T-helper 1 cell treated with Interleukin-12 subunit alpha and Interleukin-12 subunit beta and Interleukin-4 antibody, amounts not matched to agents 30 μg/mL and 1 μg/mL, for 36 hours (primary cell): ENCODE measurements around the gene SLIT3.
"Not testable (repeated sequence)": the region's sequence is repeated elsewhere in the genome, so short reads cannot be mapped to it uniquely, and the experiment has no call there.

ENCODE experiments used
- H3K27ac Mint-ChIP-seq: one replicate; pipeline ENCODE4 v1.8.0; 2021; ENCODE audit warnings: mild to moderate bottlenecking, mixed read lengths
- H3K27me3 Mint-ChIP-seq: one replicate; pipeline ENCODE4 v1.8.0; 2021; ENCODE audit warnings: low read depth, mixed read lengths
- H3K36me3 Mint-ChIP-seq: one replicate; pipeline ENCODE4 v1.8.0; 2021; ENCODE audit warnings: low read depth, mixed read lengths
- H3K4me1 Mint-ChIP-seq: one replicate; pipeline ENCODE4 v1.8.0; 2021; ENCODE audit warnings: low read depth, mixed read lengths
- H3K4me3 Mint-ChIP-seq: one replicate; pipeline ENCODE4 v1.8.0; 2021; ENCODE audit warnings: mild to moderate bottlenecking, moderate library complexity, mixed read lengths
- H3K9me3 Mint-ChIP-seq: one replicate; pipeline ENCODE4 v1.8.0; 2021; ENCODE audit warnings: mixed read lengths

The SLIT3 gene

DNA sequence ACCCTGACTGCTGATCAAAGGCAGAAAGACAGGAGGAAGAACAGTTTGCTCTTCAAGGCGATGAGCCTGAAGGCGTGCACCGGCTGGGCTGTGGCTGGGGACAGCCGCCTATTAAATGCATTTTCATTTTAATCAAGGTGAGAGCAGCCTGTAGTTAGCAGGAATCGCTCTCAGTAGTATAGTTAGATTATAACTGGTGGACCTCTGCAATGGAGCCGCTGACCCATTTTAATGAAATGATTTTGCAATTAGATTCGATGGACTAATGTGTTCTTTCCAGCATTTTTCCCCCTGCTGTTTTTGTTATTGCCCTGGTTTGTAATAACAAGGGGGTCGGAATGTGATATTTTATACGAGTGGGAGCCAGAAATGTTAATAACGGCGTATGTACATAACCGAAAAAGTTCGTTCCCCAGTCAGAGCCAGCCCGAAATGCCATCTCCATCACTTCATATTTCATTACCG lies 535.8 kb downstream of the SLIT3 start:
- Mint-ChIP-seq H3K27me3 (no peaks in the 10 kb centered on the region), H3K4me1 (no peaks in the 10 kb centered on the region), H3K4me3 (no peak overlapping the region), H3K9me3 (no peaks in the 10 kb centered on the region), H3K36me3 (no peaks in the 10 kb centered on the region), H3K27ac (no peak overlapping the region)

DNA sequence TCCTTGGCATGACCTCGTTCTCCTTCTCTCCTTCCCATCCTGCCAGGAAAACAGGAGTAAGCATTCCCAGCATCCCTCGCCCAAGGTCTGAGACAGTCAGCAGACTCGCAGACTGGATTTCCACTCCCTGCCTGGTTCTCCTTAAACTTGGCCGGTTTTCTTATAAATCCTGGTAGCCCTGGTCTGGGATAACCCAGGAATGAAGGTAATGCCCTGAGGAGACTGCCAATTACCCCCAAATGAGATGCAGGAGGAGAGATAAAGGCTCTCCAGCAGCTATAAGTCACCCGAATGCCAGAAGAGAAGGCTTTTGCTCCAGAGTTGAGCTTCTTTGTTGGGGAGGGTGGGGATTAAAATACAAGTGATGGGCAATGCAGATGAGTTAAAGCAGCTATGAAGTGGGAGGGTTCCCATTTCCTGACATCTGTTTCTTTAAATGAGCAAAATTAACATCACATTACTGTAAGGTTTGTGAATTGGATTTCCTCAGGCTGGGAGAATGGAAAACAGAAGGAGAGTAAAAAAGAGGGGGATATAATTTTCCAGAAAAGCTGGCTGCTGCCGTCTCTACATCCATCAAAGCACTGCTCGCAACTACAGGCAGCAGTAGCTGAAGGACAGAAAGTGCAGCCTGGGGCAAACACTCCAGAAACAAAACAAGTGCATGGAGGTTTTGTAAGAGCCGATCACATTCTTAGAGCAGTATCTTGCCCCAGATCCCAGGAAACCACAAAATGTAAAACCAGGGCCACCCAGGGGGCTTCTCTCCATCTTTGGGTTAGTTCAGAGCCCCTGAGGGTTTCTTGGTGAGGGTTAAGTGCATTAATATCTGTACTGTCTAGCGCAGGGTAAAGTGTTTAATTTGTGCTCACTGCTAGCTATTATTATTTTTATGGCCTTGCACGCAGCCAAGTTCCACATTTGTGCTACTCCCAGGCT lies 544.2 kb downstream of the SLIT3 start:
- Mint-ChIP-seq H3K4me3 (no peak overlapping the region), H3K9me3 (no peaks in the 10 kb centered on the region)

GRCh38 chr5:168755548-168756093 lies 545.3 kb downstream of the SLIT3 start:
- Mint-ChIP-seq H3K36me3 (no peaks in the 10 kb centered on the region), H3K9me3 (no peaks in the 10 kb centered on the region), H3K4me3 (no peak overlapping the region), H3K27ac (no peak overlapping the region), H3K4me1 (no peaks in the 10 kb centered on the region), H3K27me3 (no peaks in the 10 kb centered on the region)

More for the DNA sequence above, 544.2 kb downstream of the SLIT3 start:
- no peaks in the 10 kb centered on the region for H3K27me3 Mint-ChIP-seq
- no peaks in the 10 kb centered on the region for H3K36me3 Mint-ChIP-seq
- no peak overlapping the region for H3K27ac Mint-ChIP-seq
- H3K4me1 Mint-ChIP-seq: no peaks in the 10 kb centered on the region

DNA sequence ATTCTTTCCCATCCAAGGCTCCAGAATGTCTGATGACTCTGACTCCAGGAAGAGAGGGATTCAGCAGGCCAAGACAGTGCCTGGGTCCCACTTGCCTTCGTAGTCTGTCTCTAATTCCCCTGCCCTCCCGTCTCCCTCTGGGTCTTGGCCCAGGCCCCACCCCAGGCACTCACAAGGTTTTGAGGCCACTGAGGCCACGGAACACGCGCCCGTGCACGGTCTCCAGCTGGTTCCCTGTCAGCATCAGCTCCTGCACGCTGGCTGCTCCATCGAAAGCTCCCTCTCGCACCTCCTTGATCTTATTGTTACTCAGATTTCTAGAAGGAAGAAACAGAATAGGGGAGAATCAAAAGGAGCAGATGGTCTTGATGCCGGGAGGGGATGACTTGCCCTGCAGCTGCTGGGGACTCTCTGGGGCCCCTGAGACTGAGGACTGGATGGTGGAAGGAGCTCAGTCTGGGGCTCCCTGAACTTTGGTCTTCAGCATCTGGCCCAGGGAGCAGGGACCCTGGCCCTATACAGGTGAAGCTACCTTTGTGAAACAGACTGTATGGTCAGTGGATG lies 547.2 kb downstream of the SLIT3 start:
- H3K27ac Mint-ChIP-seq: no peak overlapping the region
- H3K36me3 Mint-ChIP-seq: no peaks in the 10 kb centered on the region
- no peaks in the 10 kb centered on the region for H3K27me3 Mint-ChIP-seq

DNA sequence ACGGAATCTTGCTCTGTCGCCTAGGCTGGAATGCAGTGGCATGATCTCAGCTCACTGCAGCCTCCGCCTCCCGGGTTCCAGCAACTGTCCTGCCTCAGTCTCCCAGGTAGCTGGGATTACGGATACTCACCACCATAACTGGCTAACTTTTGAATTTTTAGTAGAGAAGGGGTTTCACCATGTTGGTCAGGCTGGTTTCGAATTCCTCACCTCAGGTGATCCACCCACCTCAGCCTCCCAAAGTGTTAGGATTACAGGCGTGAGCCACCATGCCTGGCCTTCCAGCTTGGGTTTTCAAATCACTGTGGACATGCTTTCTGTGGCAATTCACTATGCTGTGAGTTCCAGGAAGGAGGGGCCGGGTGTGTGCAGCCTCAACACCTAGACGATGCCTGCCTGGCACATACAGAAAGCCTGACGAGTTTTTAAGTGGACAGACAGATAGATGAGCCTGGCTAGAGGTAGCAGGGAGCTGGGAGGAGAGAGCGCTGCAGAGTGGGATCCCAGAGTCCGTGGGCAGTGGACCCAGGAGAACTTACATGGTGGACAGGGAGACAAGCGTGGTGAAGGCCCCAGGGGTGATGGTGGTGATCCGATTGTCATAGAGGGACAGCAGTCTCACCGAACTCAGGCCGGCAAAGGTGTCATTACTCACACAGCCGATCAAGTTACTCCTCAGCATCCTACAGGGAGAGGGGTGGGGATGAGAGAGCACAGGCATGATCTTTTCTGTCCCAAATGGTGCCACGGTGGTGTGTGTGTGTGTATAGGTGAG lies 548.3 kb downstream of the SLIT3 start:
- Mint-ChIP-seq H3K36me3 (no peaks in the 10 kb centered on the region), H3K27me3 (no peaks in the 10 kb centered on the region), H3K27ac (no peak overlapping the region), H3K4me3 (no peak overlapping the region), H3K9me3 (no peaks in the 10 kb centered on the region), H3K4me1 (peaks cover 2% of the 10 kb centered on the region)

More for the DNA sequence above, 547.2 kb downstream of the SLIT3 start:
- no peaks in the 10 kb centered on the region for H3K4me1 Mint-ChIP-seq
- no peaks in the 10 kb centered on the region for H3K9me3 Mint-ChIP-seq
- H3K4me3 Mint-ChIP-seq: no peak overlapping the region

- H3K4me1 Mint-ChIP-seq: peaks cover 4% of the 10 kb centered on the region
- no peak overlapping the region for H3K27ac Mint-ChIP-seq
- no peaks in the 10 kb centered on the region for H3K27me3 Mint-ChIP-seq
- H3K9me3 Mint-ChIP-seq: peaks cover 3% of the 10 kb centered on the region
- no peak overlapping the region for H3K4me3 Mint-ChIP-seq
- no peaks in the 10 kb centered on the region for H3K36me3 Mint-ChIP-seq
Measured at GRCh38 chr5:168752012-168752411, 548.9 kb downstream of the SLIT3 start.

DNA sequence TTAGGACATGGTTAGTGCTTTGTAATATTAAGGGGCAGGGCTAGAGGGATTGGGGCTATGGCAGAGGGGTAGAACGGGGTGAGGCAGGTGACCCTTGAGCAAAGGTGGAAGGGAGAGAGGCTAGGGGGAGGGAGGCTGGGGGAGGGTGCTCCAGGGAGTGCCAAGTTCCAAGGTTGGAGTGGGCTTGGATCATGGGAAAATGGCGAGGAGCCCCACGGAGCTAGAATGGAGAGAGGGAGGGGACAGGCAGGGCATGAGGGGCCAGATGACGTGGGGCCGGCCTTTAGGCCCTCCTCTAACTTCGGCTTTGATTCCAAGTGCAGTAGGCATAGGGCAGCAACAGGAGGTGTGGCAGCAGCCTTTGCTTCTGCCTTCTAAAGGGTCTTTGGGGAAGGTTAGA lies 550.0 kb downstream of the SLIT3 start:
- Mint-ChIP-seq H3K4me3 (no peak overlapping the region), H3K9me3 (peaks cover 7% of the 10 kb centered on the region), H3K27me3 (no peaks in the 10 kb centered on the region), H3K4me1 (peaks cover 5% of the 10 kb centered on the region), H3K27ac (no peak overlapping the region), H3K36me3 (no peaks in the 10 kb centered on the region)

- no peaks in the 10 kb centered on the region for H3K27me3 Mint-ChIP-seq
- H3K9me3 Mint-ChIP-seq: peaks cover 15% of the 10 kb centered on the region
- no peak overlapping the region for H3K27ac Mint-ChIP-seq
- H3K36me3 Mint-ChIP-seq: no peaks in the 10 kb centered on the region
- H3K4me3 Mint-ChIP-seq: no peak overlapping the region
- peaks cover 6% of the 10 kb centered on the region for H3K4me1 Mint-ChIP-seq
Measured at GRCh38 chr5:168749391-168750100, 551.4 kb downstream of the SLIT3 start.

DNA sequence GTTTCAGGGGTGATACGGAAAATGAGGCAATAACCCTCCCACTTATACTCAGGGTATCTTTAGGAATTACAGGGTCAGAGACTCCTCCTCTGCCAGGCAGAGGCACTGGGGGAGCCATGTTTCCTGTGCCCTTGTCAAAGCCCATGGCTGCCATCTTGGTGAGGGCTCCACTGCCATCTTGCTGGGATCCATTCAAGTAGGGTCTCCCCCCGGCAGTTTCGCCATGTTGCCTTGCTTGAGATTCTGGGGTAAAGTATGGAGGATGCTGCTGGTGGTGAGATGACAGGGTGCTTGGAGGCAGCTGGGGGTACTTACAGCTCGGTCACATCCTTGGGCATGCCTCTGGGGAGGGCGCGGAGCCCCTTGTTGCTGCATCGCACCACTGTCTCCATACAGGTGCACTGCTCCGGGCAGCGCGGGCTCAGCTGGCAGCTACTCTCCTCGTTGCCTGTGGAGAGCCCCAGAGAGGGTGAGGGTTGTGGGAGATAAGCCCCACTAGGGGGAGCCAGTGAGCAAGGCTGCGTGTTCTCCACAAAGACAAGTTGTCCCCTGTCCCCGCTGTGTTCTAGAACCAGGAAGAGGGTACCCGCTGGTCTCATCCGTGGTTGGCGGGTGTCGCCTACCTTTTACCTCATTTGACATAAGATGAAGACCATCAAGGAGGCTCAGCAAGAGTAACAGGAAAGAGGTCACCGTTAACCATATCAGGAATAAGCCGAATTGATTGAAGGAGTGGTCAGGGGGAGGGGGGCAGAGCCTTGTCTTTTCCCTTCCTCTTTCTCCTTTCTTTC lies 552.8 kb downstream of the SLIT3 start:
- Mint-ChIP-seq H3K27ac (no peak overlapping the region), H3K9me3 (peaks cover 15% of the 10 kb centered on the region), H3K36me3 (no peaks in the 10 kb centered on the region), H3K4me3 (no peak overlapping the region), H3K27me3 (no peaks in the 10 kb centered on the region), H3K4me1 (peaks cover 6% of the 10 kb centered on the region)

DNA sequence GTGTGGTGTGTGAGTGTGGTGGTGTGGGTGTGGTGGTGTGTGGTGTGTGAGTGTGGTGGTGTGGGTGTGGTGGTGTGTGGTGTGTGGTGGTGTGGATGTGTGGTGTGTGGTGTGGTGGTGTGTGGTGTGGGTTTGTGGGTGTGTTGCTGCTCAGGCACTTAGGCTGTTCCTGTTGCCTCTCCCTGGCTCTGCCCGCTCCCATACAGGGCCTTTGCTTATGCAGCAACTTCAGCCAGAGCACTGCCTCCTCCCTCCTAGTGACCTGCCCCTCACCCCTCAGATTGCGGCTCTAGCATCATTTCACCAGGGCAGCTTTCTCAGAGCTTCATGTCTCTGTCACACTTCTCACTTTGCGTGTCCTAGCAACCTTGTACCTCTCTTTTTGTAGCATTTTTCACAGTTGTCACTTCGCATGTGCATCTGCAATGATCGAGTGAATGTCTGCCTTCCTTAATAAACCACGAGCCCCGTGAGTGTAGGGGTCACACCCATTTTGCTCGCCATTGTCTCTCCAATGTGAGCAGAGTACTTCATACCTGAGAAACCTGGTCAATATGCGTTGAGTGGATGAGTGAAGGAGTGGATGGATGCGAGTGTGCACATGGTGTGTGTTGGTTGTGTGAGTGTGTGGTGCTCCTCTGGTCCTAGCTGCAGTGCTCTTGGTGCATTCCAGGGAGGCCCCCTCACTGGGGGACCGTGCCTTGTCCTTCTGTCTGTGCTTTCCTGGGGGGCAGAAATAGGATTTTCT lies 553.9 kb downstream of the SLIT3 start:
- peak overlapping the region; percentile 13 for H3K27ac Mint-ChIP-seq
- H3K36me3 Mint-ChIP-seq: no peaks in the 10 kb centered on the region
- H3K4me3 Mint-ChIP-seq: no peak overlapping the region
- no peaks in the 10 kb centered on the region for H3K27me3 Mint-ChIP-seq
- H3K4me1 Mint-ChIP-seq: peaks cover 6% of the 10 kb centered on the region
- H3K9me3 Mint-ChIP-seq: peaks cover 15% of the 10 kb centered on the region

GRCh38 chr5:168746126-168746892 lies 554.6 kb downstream of the SLIT3 start:
- not testable (repeated sequence) for H3K27me3 Mint-ChIP-seq, H3K4me3 Mint-ChIP-seq, H3K36me3 Mint-ChIP-seq, H3K4me1 Mint-ChIP-seq
- Mint-ChIP-seq H3K27ac (peak overlapping the region; percentile 36), H3K9me3 (peaks cover 15% of the 10 kb centered on the region)

- H3K9me3 Mint-ChIP-seq: peaks cover 15% of the 10 kb centered on the region
- no peak overlapping the region for H3K27ac Mint-ChIP-seq
- no peaks in the 10 kb centered on the region for H3K27me3 Mint-ChIP-seq
- H3K4me1 Mint-ChIP-seq: peaks cover 6% of the 10 kb centered on the region
- no peak overlapping the region for H3K4me3 Mint-ChIP-seq
- no peaks in the 10 kb centered on the region for H3K36me3 Mint-ChIP-seq
Measured at GRCh38 chr5:168743617-168744016, 557.3 kb downstream of the SLIT3 start.
